Astrocyte (in vitro differentiated cells and primary cell): ENCODE measurements around the gene C11orf87. TPM values are rescaled to one million over a fixed set of nuclear protein-coding genes. Genes with fewer than 3 reads are reported as not detected.

Experiments
- DNase-seq: peaks from one replicate; pipeline ENCODE4 v3.0.0-alpha.2; 2010; ENCODE audit warnings: low read depth
- FAIRE-seq: peaks from 2 replicates; lab custom pipeline; 2011; peaks lifted over from hg19 to GRCh38; lab: Jason Lieb, UNC
- H2AFZ ChIP-seq: 2 replicates; pipeline ENCODE4 v1.6.0; 2012; ENCODE audit warnings: low read depth, low read length, inconsistent platforms
- H3K27ac ChIP-seq: 2 replicates; pipeline ENCODE4 v1.5.1; 2011; ENCODE audit warnings: low read depth, low read length, inconsistent platforms
- H3K27me3 ChIP-seq: 2 replicates; pipeline ENCODE4 v1.6.0; 2011; ENCODE audit warnings: low read length, inconsistent platforms; ENCODE audit not compliant: insufficient read depth
- H3K36me3 ChIP-seq: 2 replicates; pipeline ENCODE4 v1.5.1; 2011; ENCODE audit warnings: low read length, inconsistent platforms; ENCODE audit not compliant: insufficient read depth
- H3K4me1 ChIP-seq: 2 replicates; pipeline ENCODE4 v1.5.1; 2011; ENCODE audit warnings: low read length, inconsistent platforms; ENCODE audit not compliant: insufficient read depth
- H3K4me2 ChIP-seq: 2 replicates; pipeline ENCODE4 v1.6.0; 2012; ENCODE audit warnings: low read length, inconsistent platforms
- H3K4me3 ChIP-seq: 2 replicates; pipeline ENCODE4 v1.5.1; 2011; ENCODE audit warnings: low read depth, mild to moderate bottlenecking, low read length, inconsistent platforms; ENCODE audit not compliant: insufficient read depth
- H3K79me2 ChIP-seq: 2 replicates; pipeline ENCODE4 v1.6.0; 2012; ENCODE audit warnings: mild to moderate bottlenecking, low read length, inconsistent platforms; ENCODE audit not compliant: insufficient read depth
- H3K9ac ChIP-seq: 2 replicates; pipeline ENCODE4 v1.6.0; 2012; ENCODE audit warnings: mild to moderate bottlenecking, low read length, inconsistent platforms
- H3K9me3 ChIP-seq: 2 replicates; pipeline ENCODE4 v1.5.1; 2012; ENCODE audit warnings: low read depth, mild to moderate bottlenecking, low read length, inconsistent platforms; ENCODE audit not compliant: insufficient read depth
- H4K20me1 ChIP-seq: 2 replicates; pipeline ENCODE4 v1.6.0; 2012; ENCODE audit warnings: low read length, inconsistent platforms; ENCODE audit not compliant: insufficient read depth
- H3K27ac Mint-ChIP-seq: one replicate; pipeline ENCODE4 v1.8.0; 2021; ENCODE audit warnings: mild to moderate bottlenecking, mixed read lengths; ENCODE audit not compliant: unreplicated experiment
- H3K27me3 Mint-ChIP-seq: one replicate; pipeline ENCODE4 v1.8.0; 2021; ENCODE audit warnings: low read depth, mixed read lengths; ENCODE audit not compliant: unreplicated experiment
- H3K36me3 Mint-ChIP-seq: one replicate; pipeline ENCODE4 v1.8.0; 2021; ENCODE audit warnings: low read depth, mixed read lengths; ENCODE audit not compliant: unreplicated experiment
- H3K4me1 Mint-ChIP-seq: one replicate; pipeline ENCODE4 v1.8.0; 2021; ENCODE audit warnings: low read depth, mixed read lengths; ENCODE audit not compliant: unreplicated experiment
- H3K4me3 Mint-ChIP-seq: one replicate; pipeline ENCODE4 v1.8.0; 2021; ENCODE audit warnings: mild to moderate bottlenecking, moderate library complexity, mixed read lengths; ENCODE audit not compliant: unreplicated experiment
- H3K9me3 Mint-ChIP-seq: one replicate; pipeline ENCODE4 v1.8.0; 2021; ENCODE audit warnings: mild to moderate bottlenecking, mixed read lengths; ENCODE audit not compliant: unreplicated experiment
- CTCF ChIP-seq: IDR thresholded peaks from 2 replicates; pipeline ENCODE4 v1.5.1; 2011; ENCODE audit warnings: low read depth, mild to moderate bottlenecking, inconsistent platforms, low read length, moderate library complexity; ENCODE audit not compliant: insufficient read depth
- EZH2 ChIP-seq: IDR thresholded peaks from 2 replicates; pipeline ENCODE4 v1.6.1; 2012; ENCODE audit warnings: mild to moderate bottlenecking, low read length, inconsistent platforms; ENCODE audit not compliant: insufficient read depth
- total RNA-seq: library from RNA; stranded (reverse); gene quantifications from 2 replicates; pipeline ENCODE4 v1.2.1, GENCODE V29; 2021

The C11orf87 gene
- total RNA-seq, 1 donor from 2014 or later = 0.07 TPM

GRCh38 chr11:109374441-109374840 is 47.5 kb upstream of the C11orf87 start:
- H4K20me1 ChIP-seq = no peaks in the 10 kb centered on the region
- H3K27ac Mint-ChIP-seq = no peak overlapping the region
- no peak for FAIRE-seq

GRCh38 chr11:109377039-109377742 is 44.8 kb upstream of the C11orf87 start:
- Histone ChIP-seq H3K36me3 (no peaks in the 10 kb centered on the region), H3K4me2 (no peak overlapping the region), H3K4me1 (no peaks in the 10 kb centered on the region), H3K9me3 (no peaks in the 10 kb centered on the region), H3K27me3 (no peaks in the 10 kb centered on the region), H2AFZ (no peak overlapping the region), H3K79me2 (no peaks in the 10 kb centered on the region), H4K20me1 (no peaks in the 10 kb centered on the region), H3K27ac (no peak overlapping the region), H3K9ac (no peak overlapping the region), H3K4me3 (no peak overlapping the region)
- Mint-ChIP-seq H3K4me1 (no peaks in the 10 kb centered on the region), H3K27me3 (peaks cover 4% of the 10 kb centered on the region), H3K36me3 (no peaks in the 10 kb centered on the region), H3K27ac (no peak overlapping the region), H3K9me3 (no peaks in the 10 kb centered on the region), H3K4me3 (no peak overlapping the region)
- DNase-seq (no peak), FAIRE-seq (no peak)
- TF ChIP-seq EZH2 = no peak
- TF ChIP-seq CTCF = no peak

More at GRCh38 chr11:109374441-109374840, 47.5 kb upstream of the C11orf87 start:
- H3K27me3 Mint-ChIP-seq = peaks cover 4% of the 10 kb centered on the region
- H3K4me2 ChIP-seq = no peak overlapping the region
- H2AFZ ChIP-seq = no peak overlapping the region
- H3K79me2 ChIP-seq = no peaks in the 10 kb centered on the region
- H3K27me3 ChIP-seq = no peaks in the 10 kb centered on the region
- H3K27ac ChIP-seq = no peak overlapping the region
- no peaks in the 10 kb centered on the region for H3K4me1 Mint-ChIP-seq
- H3K36me3 Mint-ChIP-seq = no peaks in the 10 kb centered on the region
- no peak overlapping the region for H3K4me3 Mint-ChIP-seq
- no peak overlapping the region for H3K4me3 ChIP-seq
- H3K9me3 Mint-ChIP-seq = peaks cover 4% of the 10 kb centered on the region
- H3K9me3 ChIP-seq = no peaks in the 10 kb centered on the region
- H3K4me1 ChIP-seq = no peaks in the 10 kb centered on the region
- no peak for TF ChIP-seq CTCF
- TF ChIP-seq EZH2 = no peak
- no peak overlapping the region for H3K9ac ChIP-seq
- no peaks in the 10 kb centered on the region for H3K36me3 ChIP-seq
- no peak for DNase-seq

- no peaks in the 10 kb centered on the region for H3K9me3 Mint-ChIP-seq
- H3K27ac Mint-ChIP-seq = no peak overlapping the region
- Histone ChIP-seq H3K4me3 (no peak overlapping the region), H3K27me3 (no peaks in the 10 kb centered on the region), H3K9ac (no peak overlapping the region), H3K27ac (no peak overlapping the region), H3K79me2 (no peaks in the 10 kb centered on the region), H3K4me1 (no peaks in the 10 kb centered on the region), H3K9me3 (no peaks in the 10 kb centered on the region), H4K20me1 (no peaks in the 10 kb centered on the region), H2AFZ (no peak overlapping the region), H3K36me3 (no peaks in the 10 kb centered on the region), H3K4me2 (no peak overlapping the region)
- no peaks in the 10 kb centered on the region for H3K4me1 Mint-ChIP-seq
- no peak for TF ChIP-seq CTCF
- TF ChIP-seq EZH2 = no peak
- H3K36me3 Mint-ChIP-seq = no peaks in the 10 kb centered on the region
- no peak for DNase-seq
- no peak for FAIRE-seq
- H3K4me3 Mint-ChIP-seq = no peak overlapping the region
- peaks cover 4% of the 10 kb centered on the region for H3K27me3 Mint-ChIP-seq
Observed at GRCh38 chr11:109378034-109378433, 44.0 kb upstream of the C11orf87 start.
